ENCODE data around the gene CNP. TPM values are rescaled to one million over a fixed set of nuclear protein-coding genes. Genes with fewer than 3 reads are reported as not detected.
A peak's percentile ranks its signal among the peaks of the same experiment; 100 is the strongest.

The CNP gene
- total RNA-seq, 1 experiment from 2014 or later = 51.2 TPM

- H3K4me3 ChIP-seq (replicated peaks in 1 of 2; ENCODE audit: low read depth in 1 of 2, low read length in 2 of 2) = no peak overlapping the region
- DNase-seq (ENCODE audit: low read depth, low spot score) (peak; percentile 33), ATAC-seq (peak; percentile 20; the same call in 1 of the 2 replicates)
- no peaks in the 10 kb centered on the region for H3K27me3 ChIP-seq (ENCODE audit: insufficient read depth, low read length)
- no peaks in the 10 kb centered on the region for H4K20me1 ChIP-seq (ENCODE audit: insufficient read depth)
- H3K79me2 ChIP-seq (ENCODE audit: insufficient read depth, low read length) = peaks cover 12% of the 10 kb centered on the region
- TF ChIP-seq SIN3A (IDR thresholded peaks at IDR 0.05; ENCODE audit: low read depth) = no peak
- no peak for TF ChIP-seq JUND (IDR thresholded peaks at IDR 0.05)
- peak; percentile 95 for TF ChIP-seq RAD21 (IDR thresholded peaks at IDR 0.05; ENCODE audit: low read depth)
- TF ChIP-seq, protein P1, sequence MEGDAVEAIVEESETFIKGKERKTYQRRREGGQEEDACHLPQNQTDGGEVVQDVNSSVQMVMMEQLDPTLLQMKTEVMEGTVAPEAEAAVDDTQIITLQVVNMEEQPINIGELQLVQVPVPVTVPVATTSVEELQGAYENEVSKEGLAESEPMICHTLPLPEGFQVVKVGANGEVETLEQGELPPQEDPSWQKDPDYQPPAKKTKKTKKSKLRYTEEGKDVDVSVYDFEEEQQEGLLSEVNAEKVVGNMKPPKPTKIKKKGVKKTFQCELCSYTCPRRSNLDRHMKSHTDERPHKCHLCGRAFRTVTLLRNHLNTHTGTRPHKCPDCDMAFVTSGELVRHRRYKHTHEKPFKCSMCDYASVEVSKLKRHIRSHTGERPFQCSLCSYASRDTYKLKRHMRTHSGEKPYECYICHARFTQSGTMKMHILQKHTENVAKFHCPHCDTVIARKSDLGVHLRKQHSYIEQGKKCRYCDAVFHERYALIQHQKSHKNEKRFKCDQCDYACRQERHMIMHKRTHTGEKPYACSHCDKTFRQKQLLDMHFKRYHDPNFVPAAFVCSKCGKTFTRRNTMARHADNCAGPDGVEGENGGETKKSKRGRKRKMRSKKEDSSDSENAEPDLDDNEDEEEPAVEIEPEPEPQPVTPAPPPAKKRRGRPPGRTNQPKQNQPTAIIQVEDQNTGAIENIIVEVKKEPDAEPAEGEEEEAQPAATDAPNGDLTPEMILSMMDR (IDR thresholded peaks at IDR 0.05 in 2 of 3, conservative IDR thresholded peaks at IDR 0.05 in 1 of 3; ENCODE audit: borderline replicate concordance in 1 of 3, insufficient read depth in 1 of 3, low read depth in 2 of 3, low read length in 2 of 3) = peak; percentile 87 to 95 (median 91)
- no peak overlapping the region for H3K27ac ChIP-seq (ENCODE audit: low read depth, low read length)
- H3K9me2 ChIP-seq (ENCODE audit: insufficient read depth) = no peaks in the 10 kb centered on the region
- H3K9me3 ChIP-seq (ENCODE audit: control insufficient read depth in 1 of 2, insufficient read depth in 1 of 2, low read depth in 1 of 2, low read length in 2 of 2) = no peaks in the 10 kb centered on the region
- no TSS peak for BruUV-seq (replicated peaks)
- intact Hi-C loops (cut with micrococcal nuclease) = loop anchor here (1.0 to 5.0 kb wide), 2 partner anchors 139 to 153 kb away; no protein-coding TSS in a partner anchor
- H3K36me3 ChIP-seq (ENCODE audit: control insufficient read depth in 1 of 2, insufficient read depth in 2 of 2, low read length in 2 of 2) = no peaks in the 10 kb centered on the region
- POLR2A ChIA-PET = interaction anchor here (1.2 kb wide), 1 partner anchor 32 kb away, joined by 3 read pairs; the partner anchor contains the start of gene ODAD4
- no peak overlapping the region for H3K9ac ChIP-seq (ENCODE audit: low read length)
- H3K4me2 ChIP-seq (ENCODE audit: low read length) = no peak overlapping the region
- RAD21 ChIA-PET (ENCODE audit: low non-redundant PET in 1 of 2, low total read pairs in 2 of 2, uncharacterized antibody in 2 of 2, unreplicated experiment in 2 of 2) = no interaction called here
- no peak overlapping the region for H2AFZ ChIP-seq (ENCODE audit: low read depth, low read length, poor library complexity, severe bottlenecking)
- CTCF ChIA-PET = interaction anchor here (1.0 to 2.2 kb wide), 3 partner anchors 55 to 567 kb away, joined by 3 to 5 read pairs (median 4); no protein-coding TSS in a partner anchor
- H3K4me1 ChIP-seq (ENCODE audit: control insufficient read depth in 1 of 2, insufficient read depth in 2 of 2, low read length in 2 of 2) = peaks cover 7 to 22% of the 10 kb centered on the region in 2 experiments
These were observed 3.7 kb upstream of the CNP start for GRCh38 chr17:41962768-41963434.
